Aorta (tissue), 5 donors: ENCODE data around the gene DDIAS. TPM values are rescaled to one million over a fixed set of nuclear protein-coding genes. Genes with fewer than 3 reads are reported as not detected.

ENCODE experiments used
- ATAC-seq: fragments of 200-7000 bp; cut with Tn5 transposase; one replicate; pipeline ENCODE4 v1.9.1; 2022; ENCODE audit warnings: moderate library complexity; ENCODE audit not compliant: low FRiP score
- DNase-seq, 2 donors: peaks; one replicate each; pipeline ENCODE4 v3.0.0-alpha.2; 2020
- H3K27ac ChIP-seq, 2 donors: one replicate each; pipeline ENCODE4 v1.5.1; 2013; ENCODE audit warnings: low read length in 2 of 2, mild to moderate bottlenecking in 2 of 2, moderate library complexity in 2 of 2, control low read depth in 1 of 2, inconsistent platforms in 1 of 2, low read depth in 1 of 2
- H3K27me3 ChIP-seq, 2 donors: one replicate each; pipeline ENCODE4 v1.6.1; 2013; ENCODE audit warnings: control low read depth in 1 of 2, low read length in 1 of 2, mild to moderate bottlenecking in 1 of 2, moderate library complexity in 1 of 2; ENCODE audit not compliant: insufficient read depth in 2 of 2, control insufficient read depth in 1 of 2
- H3K36me3 ChIP-seq, 2 donors: one replicate each; pipeline ENCODE4 v1.6.1; 2013; ENCODE audit warnings: control low read depth in 1 of 2, low read length in 1 of 2, mild to moderate bottlenecking in 1 of 2; ENCODE audit not compliant: insufficient read depth in 2 of 2, control insufficient read depth in 1 of 2
- H3K4me1 ChIP-seq, 2 donors: one replicate each; pipeline ENCODE4 v1.6.1; 2013; ENCODE audit warnings: low read length in 2 of 2, control low read depth in 1 of 2, mild to moderate bottlenecking in 1 of 2, moderate library complexity in 1 of 2; ENCODE audit not compliant: insufficient read depth in 2 of 2, control insufficient read depth in 1 of 2
- H3K4me3 ChIP-seq, 2 donors: one replicate each; pipeline ENCODE4 v1.5.1; 2013; ENCODE audit warnings: low read length in 2 of 2, control low read depth in 1 of 2, mild to moderate bottlenecking in 1 of 2
- H3K9me3 ChIP-seq: one replicate; pipeline ENCODE4 v1.6.1; 2013; ENCODE audit warnings: mild to moderate bottlenecking, low read length; ENCODE audit not compliant: control insufficient read depth
- WGBS, 2 donors: extraction: QIAGEN DNeasy Blood & Tissue Kit; methylation state at CpG; one replicate each; pipeline ENCODE4 v1.1.7; 2013; 5-methylcytosine and 5-hydroxymethylcytosine counted together
- intact Hi-C, 2 donors: fragments of 100-400 bp; cut with DNase I; formaldehyde crosslinking; loops; one replicate each; pipeline versions ENCODE4 v1.14.2 to v1.15.0; 2022
- polyA plus RNA-seq, 2 donors: library from polyadenylated mRNA; stranded (reverse); fragments of 200-250 nt; gene quantifications; one replicate each; pipeline ENCODE4 v1.2.3, GENCODE V29; 2013
- total RNA-seq, 2 donors: library from RNA; stranded (reverse); fragmentation: NEBNext Ultra II Directional; extraction: Animal tissue kit (Norgen Biotek cat#: 25700); gene quantifications; one replicate each; pipeline ENCODE4 v1.2.1, GENCODE V29; 2021
- donor health status: healthy with polysubstance abuse.
- donor health status: Bipolar disorder and iron deficiency.
- donor health status: DM: no; HTN: no; CAD: no.
- donor health status: DM: no; HTN: no; CAD: no.
- donor health status: DM: yes; HTN: yes; CAD: no.

DDIAS gene
- total and polyA plus RNA-seq, 4 donors = 0.18 to 4.1 (median 1.8) TPM

- Histone ChIP-seq H3K27me3 (no peaks in the 10 kb centered on the region), H3K4me1 (no peaks in the 10 kb centered on the region), H3K4me3 (no peak overlapping the region), H3K36me3 (no peaks in the 10 kb centered on the region), H3K27ac (no peak overlapping the region), H3K9me3 (no peaks in the 10 kb centered on the region)
- ATAC-seq = no peak
- intact Hi-C loops = no loop called here
- no peak for DNase-seq
- WGBS, 2 donors = 32 to 54% methylated on average over 1 of the region's 1 CpG
Observed at GRCh38 chr11:82972103-82972502, 70.6 kb downstream of the DDIAS start.

DNA sequence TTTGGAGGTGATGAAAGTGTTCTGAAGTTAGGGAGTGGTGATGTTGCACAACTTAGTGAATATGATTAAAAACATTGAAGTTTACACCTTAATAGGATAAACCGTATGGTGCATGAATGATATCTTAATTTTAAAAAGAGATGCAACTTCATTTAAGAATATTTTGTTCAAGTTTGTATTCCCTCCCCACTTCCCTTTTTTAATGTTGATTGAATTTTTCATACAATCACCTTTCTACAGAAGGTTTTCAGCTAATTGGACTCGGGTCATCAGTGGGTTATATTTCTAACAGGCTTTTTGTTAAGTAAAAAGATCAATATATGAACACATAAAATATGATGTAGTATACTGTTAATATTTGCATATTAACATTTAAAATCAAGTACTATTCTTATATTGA is 72.6 kb downstream of the DDIAS start:
- Histone ChIP-seq H3K4me1 (no peaks in the 10 kb centered on the region), H3K27me3 (no peaks in the 10 kb centered on the region), H3K36me3 (no peaks in the 10 kb centered on the region), H3K27ac (no peak overlapping the region), H3K4me3 (no peak overlapping the region), H3K9me3 (no peaks in the 10 kb centered on the region)
- ATAC-seq (no peak), DNase-seq (no peak)
- intact Hi-C loops = no loop called here
- 92 to 97% methylated on average over 2 of the region's 2 CpGs for WGBS, 2 donors

GRCh38 chr11:82974851-82975250 is 73.3 kb downstream of the DDIAS start:
- ATAC-seq = no peak
- no peak for DNase-seq
- intact Hi-C loops = no loop called here
- no peak overlapping the region for H3K27ac ChIP-seq
- no peaks in the 10 kb centered on the region for H3K36me3 ChIP-seq
- no peak overlapping the region for H3K4me3 ChIP-seq
- no peaks in the 10 kb centered on the region for H3K9me3 ChIP-seq
- WGBS, 2 donors = 66 to 78% methylated on average over 2 of the region's 2 CpGs
- H3K4me1 ChIP-seq = peaks cover 0 to 3% of the 10 kb centered on the region in 2 donors
- no peaks in the 10 kb centered on the region for H3K27me3 ChIP-seq

GRCh38 chr11:82975882-82976281 is 74.3 kb downstream of the DDIAS start:
- intact Hi-C loops = no loop called here
- Histone ChIP-seq H3K4me1 (peaks cover 0 to 9% of the 10 kb centered on the region in 2 donors), H3K27me3 (no peaks in the 10 kb centered on the region), H3K27ac (no peak overlapping the region), H3K9me3 (no peaks in the 10 kb centered on the region), H3K4me3 (no peak overlapping the region), H3K36me3 (no peaks in the 10 kb centered on the region)
- ATAC-seq = no peak
- no peak for DNase-seq

DNA sequence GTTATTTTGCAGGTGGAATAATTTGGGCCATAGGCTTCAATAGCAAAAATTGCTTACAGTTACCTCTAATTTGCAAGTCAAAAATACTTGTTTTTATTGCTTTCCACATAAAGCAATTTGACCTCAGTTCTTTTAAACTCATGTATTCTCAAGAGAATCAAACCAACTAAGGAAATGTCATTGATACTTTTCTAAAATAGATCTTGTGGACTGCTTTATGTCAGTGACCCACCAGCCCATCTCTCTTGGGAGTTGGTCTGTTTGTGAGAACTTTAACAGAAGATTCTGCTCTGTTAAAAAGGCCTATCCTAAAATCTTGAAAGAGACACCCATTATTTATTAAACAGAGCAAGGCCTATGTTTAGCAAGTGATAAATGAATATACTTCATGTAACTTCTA is 75.2 kb downstream of the DDIAS start:
- Histone ChIP-seq H3K4me1 (peaks cover 0 to 9% of the 10 kb centered on the region in 2 donors), H3K4me3 (no peak overlapping the region), H3K36me3 (no peaks in the 10 kb centered on the region), H3K27ac (no peak overlapping the region), H3K9me3 (no peaks in the 10 kb centered on the region), H3K27me3 (no peaks in the 10 kb centered on the region)
- DNase-seq (no peak), ATAC-seq (no peak)
- intact Hi-C loops = no loop called here

DNA sequence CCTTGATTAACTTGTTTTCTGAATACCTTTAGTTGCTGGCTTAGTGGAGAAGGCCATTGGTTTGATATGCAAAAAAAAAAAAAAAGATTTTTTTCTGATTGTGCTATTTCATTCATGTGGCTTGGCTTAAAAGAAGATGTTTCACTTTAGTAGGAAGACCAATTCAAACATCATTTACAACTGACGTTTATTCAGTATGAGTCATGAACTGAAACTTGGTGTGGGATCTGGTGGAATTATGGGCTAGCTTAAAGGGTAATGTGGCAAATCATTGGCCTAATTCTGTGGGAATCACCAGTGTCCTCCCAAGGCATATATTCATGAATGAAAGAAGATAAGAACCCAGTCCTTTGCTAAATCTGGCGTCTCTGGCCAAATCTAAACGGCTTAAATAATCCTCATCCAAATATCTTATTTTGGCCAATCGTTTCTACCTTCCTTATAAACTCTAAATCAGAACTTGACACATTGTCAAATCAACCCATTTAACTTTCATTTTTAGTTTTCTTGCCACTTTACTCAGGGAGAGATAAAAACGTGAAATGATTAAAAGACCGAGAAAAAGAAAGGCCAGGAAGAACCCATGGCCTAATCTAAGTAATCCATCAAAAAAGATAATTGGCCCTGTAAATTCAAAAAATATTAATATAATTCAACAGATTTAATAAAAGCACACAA is 77.0 kb downstream of the DDIAS start:
- no peak overlapping the region for H3K4me3 ChIP-seq
- H3K9me3 ChIP-seq = no peaks in the 10 kb centered on the region
- no peak for ATAC-seq
- H3K27me3 ChIP-seq = no peaks in the 10 kb centered on the region
- WGBS, 2 donors = 73 to 76% methylated on average over 6 of the region's 6 CpGs
- H3K27ac ChIP-seq = no peak overlapping the region
- peaks cover 0 to 9% of the 10 kb centered on the region in 2 donors for H3K4me1 ChIP-seq
- no peak for DNase-seq
- H3K36me3 ChIP-seq = peaks cover 0 to 2% of the 10 kb centered on the region in 2 donors
- intact Hi-C loops = no loop called here

GRCh38 chr11:82979824-82980223 is 78.3 kb downstream of the DDIAS start:
- H3K27ac ChIP-seq = no peak overlapping the region
- H3K9me3 ChIP-seq = no peaks in the 10 kb centered on the region
- intact Hi-C loops = loop anchor here in 1 of 2 donors (10.0 kb wide), 1 partner anchor 75 kb away; the partner anchor contains the start of genes DDIAS and PRCP
- H3K36me3 ChIP-seq = peaks cover 0 to 4% of the 10 kb centered on the region in 2 donors
- H3K4me3 ChIP-seq = no peak overlapping the region
- H3K4me1 ChIP-seq = peaks cover 0 to 9% of the 10 kb centered on the region in 2 donors
- no peaks in the 10 kb centered on the region for H3K27me3 ChIP-seq
- ATAC-seq (no peak), DNase-seq (no peak)

GRCh38 chr11:82980292-82980691 is 78.8 kb downstream of the DDIAS start:
- Histone ChIP-seq H3K4me1 (peaks cover 0 to 9% of the 10 kb centered on the region in 2 donors), H3K36me3 (peaks cover 0 to 4% of the 10 kb centered on the region in 2 donors), H3K9me3 (no peaks in the 10 kb centered on the region), H3K4me3 (no peak overlapping the region), H3K27ac (no peak overlapping the region), H3K27me3 (no peaks in the 10 kb centered on the region)
- DNase-seq (no peak), ATAC-seq (no peak)
- intact Hi-C loops = loop anchor here in 1 of 2 donors (10.0 kb wide), 1 partner anchor 75 kb away; the partner anchor contains the start of genes DDIAS and PRCP

DNA sequence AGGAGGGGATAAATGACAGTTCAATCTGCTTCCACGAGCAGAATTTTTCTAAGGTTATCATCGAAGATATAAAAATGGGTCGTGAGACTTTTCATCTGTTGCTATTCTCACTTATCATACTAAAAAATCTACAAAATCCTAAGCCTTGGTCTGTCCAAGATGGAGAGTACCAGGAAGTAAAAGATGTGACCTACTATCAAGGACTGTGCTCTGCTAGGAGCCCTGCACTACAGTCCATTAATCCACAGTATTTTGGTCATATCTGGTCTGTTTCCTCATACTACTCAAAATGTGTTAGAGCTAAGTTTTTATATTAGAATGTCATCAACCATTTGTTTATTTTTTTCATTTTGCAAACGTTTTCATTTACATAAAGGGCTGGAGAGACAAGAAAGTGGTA is 79.4 kb downstream of the DDIAS start:
- no peaks in the 10 kb centered on the region for H3K27me3 ChIP-seq
- DNase-seq (no peak), ATAC-seq (no peak)
- H3K4me3 ChIP-seq = no peak overlapping the region
- peaks cover 0 to 4% of the 10 kb centered on the region in 2 donors for H3K36me3 ChIP-seq
- H3K27ac ChIP-seq = peak overlapping the region in 1 of 2 donors; percentile 12
- intact Hi-C loops = loop anchor here in 1 of 2 donors (10.0 kb wide), 1 partner anchor 76 kb away; the partner anchor contains the start of genes DDIAS and PRCP
- H3K4me1 ChIP-seq = peaks cover 0 to 9% of the 10 kb centered on the region in 2 donors
- 75% methylated on average over 4 of the region's 4 CpGs for WGBS, 2 donors
- H3K9me3 ChIP-seq = no peaks in the 10 kb centered on the region
